ENCODE data around the gene KIRREL2. TPM values are rescaled to one million over a fixed set of nuclear protein-coding genes. Genes with fewer than 3 reads are reported as not detected.
A peak's percentile ranks its signal among the peaks of the same experiment; 100 is the strongest.

Gene KIRREL2
- total RNA-seq, 1 experiment from 2014 or later = not detected

GRCh38 chr19:35848486-35848885 lies 8.2 kb upstream of the KIRREL2 start:
- no peaks in the 10 kb centered on the region for H3K36me3 ChIP-seq (ENCODE audit: insufficient read depth, low read length)
- no peak overlapping the region for H3K4me2 ChIP-seq (ENCODE audit: low read depth, low read length, poor library complexity, severe bottlenecking)
- DNase-seq = no peak
- no peaks in the 10 kb centered on the region for H3K27me3 ChIP-seq (ENCODE audit: low read length)
- H3K27ac ChIP-seq (ENCODE audit: low read length) = no peak overlapping the region
- no peaks in the 10 kb centered on the region for H3K4me1 ChIP-seq (ENCODE audit: low read length)
- no peaks in the 10 kb centered on the region for H3K9me2 ChIP-seq (replicated peaks; ENCODE audit: insufficient read depth, low read length)
- H2AFZ ChIP-seq (ENCODE audit: low read length) = no peak overlapping the region
- no peak overlapping the region for H3K9ac ChIP-seq (ENCODE audit: low read length)
- H4K20me1 ChIP-seq (ENCODE audit: insufficient read depth, low read depth, low read length) = no peaks in the 10 kb centered on the region
- no peak overlapping the region for H3K4me3 ChIP-seq (ENCODE audit: low read length)
- no peaks in the 10 kb centered on the region for H3K9me3 ChIP-seq (ENCODE audit: low read length)
- H3K79me2 ChIP-seq (ENCODE audit: low read length) = no peaks in the 10 kb centered on the region

GRCh38 chr19:35848919-35849505 lies 7.7 kb upstream of the KIRREL2 start:
- no peaks in the 10 kb centered on the region for H3K4me1 ChIP-seq (ENCODE audit: low read length)
- no peaks in the 10 kb centered on the region for H4K20me1 ChIP-seq (ENCODE audit: insufficient read depth, low read depth, low read length)
- no peaks in the 10 kb centered on the region for H3K36me3 ChIP-seq (ENCODE audit: insufficient read depth, low read length)
- no peak for DNase-seq
- no peak overlapping the region for H2AFZ ChIP-seq (ENCODE audit: low read length)
- no peaks in the 10 kb centered on the region for H3K9me2 ChIP-seq (replicated peaks; ENCODE audit: insufficient read depth, low read length)
- no peaks in the 10 kb centered on the region for H3K79me2 ChIP-seq (ENCODE audit: low read length)
- no peak overlapping the region for H3K9ac ChIP-seq (ENCODE audit: low read length)
- H3K27me3 ChIP-seq (ENCODE audit: low read length) = no peaks in the 10 kb centered on the region
- H3K4me2 ChIP-seq (ENCODE audit: low read depth, low read length, poor library complexity, severe bottlenecking) = no peak overlapping the region
- no peak overlapping the region for H3K27ac ChIP-seq (ENCODE audit: low read length)
- H3K4me3 ChIP-seq (ENCODE audit: low read length) = no peak overlapping the region
- no peaks in the 10 kb centered on the region for H3K9me3 ChIP-seq (ENCODE audit: low read length)

- peak; percentile 54 for DNase-seq
- no peaks in the 10 kb centered on the region for H3K27me3 ChIP-seq (ENCODE audit: low read length)
- H3K9me2 ChIP-seq (replicated peaks; ENCODE audit: insufficient read depth, low read length) = no peaks in the 10 kb centered on the region
These were observed 5.3 kb upstream of the KIRREL2 start for GRCh38 chr19:35851213-35852028.

GRCh38 chr19:35852029-35852780 lies 4.5 kb upstream of the KIRREL2 start, which contains the start of gene NPHS1:
Gene NPHS1 (minus strand): TSS chr19:35852504. CDS start chr19:35851837, 667 bp downstream.
- no peaks in the 10 kb centered on the region for H3K9me3 ChIP-seq (ENCODE audit: low read length)
- peaks cover 6% of the 10 kb centered on the region for H3K4me1 ChIP-seq (ENCODE audit: low read length)
- no peaks in the 10 kb centered on the region for H3K27me3 ChIP-seq (ENCODE audit: low read length)
- no peaks in the 10 kb centered on the region for H3K79me2 ChIP-seq (ENCODE audit: low read length)
- no peak within 1 kb of the TSS for H2AFZ ChIP-seq (ENCODE audit: low read length)
- H3K4me2 ChIP-seq (ENCODE audit: low read depth, low read length, poor library complexity, severe bottlenecking) = no peak within 1 kb of the TSS
- no peak within 1 kb of the TSS for H3K4me3 ChIP-seq (ENCODE audit: low read length)
- no peak within 1 kb of the TSS for H3K27ac ChIP-seq (ENCODE audit: low read length)
- no peaks in the 10 kb centered on the region for H4K20me1 ChIP-seq (ENCODE audit: insufficient read depth, low read depth, low read length)
- H3K36me3 ChIP-seq (ENCODE audit: insufficient read depth, low read length) = no peaks in the 10 kb centered on the region
- no peak for DNase-seq
- H3K9ac ChIP-seq (ENCODE audit: low read length) = no peak within 1 kb of the TSS
- no peaks in the 10 kb centered on the region for H3K9me2 ChIP-seq (replicated peaks; ENCODE audit: insufficient read depth, low read length)

More at GRCh38 chr19:35851213-35852028, 5.3 kb upstream of the KIRREL2 start:
- no peaks in the 10 kb centered on the region for H3K9me3 ChIP-seq (ENCODE audit: low read length)
- H3K79me2 ChIP-seq (ENCODE audit: low read length) = no peaks in the 10 kb centered on the region
- no peak overlapping the region for H2AFZ ChIP-seq (ENCODE audit: low read length)
- no peak overlapping the region for H3K9ac ChIP-seq (ENCODE audit: low read length)
- no peak overlapping the region for H3K27ac ChIP-seq (ENCODE audit: low read length)
- H4K20me1 ChIP-seq (ENCODE audit: insufficient read depth, low read depth, low read length) = no peaks in the 10 kb centered on the region
- H3K36me3 ChIP-seq (ENCODE audit: insufficient read depth, low read length) = no peaks in the 10 kb centered on the region
- no peak overlapping the region for H3K4me2 ChIP-seq (ENCODE audit: low read depth, low read length, poor library complexity, severe bottlenecking)
- peaks cover under 1% of the 10 kb centered on the region; the same call in 1 of the 2 replicates for H3K4me1 ChIP-seq (ENCODE audit: low read length)
- H3K4me3 ChIP-seq (ENCODE audit: low read length) = no peak overlapping the region

GRCh38 chr19:35853038-35853756 lies 3.5 kb upstream of the KIRREL2 start:
- no peak overlapping the region for H3K4me2 ChIP-seq (ENCODE audit: low read depth, low read length, poor library complexity, severe bottlenecking)
- no peak overlapping the region for H3K27ac ChIP-seq (ENCODE audit: low read length)
- H3K79me2 ChIP-seq (ENCODE audit: low read length) = no peaks in the 10 kb centered on the region
- no peak overlapping the region for H3K9ac ChIP-seq (ENCODE audit: low read length)
- no peaks in the 10 kb centered on the region for H3K9me2 ChIP-seq (replicated peaks; ENCODE audit: insufficient read depth, low read length)
- no peak for DNase-seq
- H3K4me1 ChIP-seq (ENCODE audit: low read length) = peaks cover 6% of the 10 kb centered on the region
- no peaks in the 10 kb centered on the region for H3K9me3 ChIP-seq (ENCODE audit: low read length)
- no peaks in the 10 kb centered on the region for H4K20me1 ChIP-seq (ENCODE audit: insufficient read depth, low read depth, low read length)
- H3K4me3 ChIP-seq (ENCODE audit: low read length) = no peak overlapping the region
- H2AFZ ChIP-seq (ENCODE audit: low read length) = no peak overlapping the region
- no peaks in the 10 kb centered on the region for H3K36me3 ChIP-seq (ENCODE audit: insufficient read depth, low read length)
- H3K27me3 ChIP-seq (ENCODE audit: low read length) = no peaks in the 10 kb centered on the region

- no peaks in the 10 kb centered on the region for H4K20me1 ChIP-seq (ENCODE audit: insufficient read depth, low read depth, low read length)
- no peak overlapping the region for H3K27ac ChIP-seq (ENCODE audit: low read length)
- H3K4me3 ChIP-seq (ENCODE audit: low read length) = no peak overlapping the region
- no peak overlapping the region for H2AFZ ChIP-seq (ENCODE audit: low read length)
- no peak for DNase-seq
- H3K79me2 ChIP-seq (ENCODE audit: low read length) = no peaks in the 10 kb centered on the region
- H3K4me1 ChIP-seq (ENCODE audit: low read length) = peaks cover 6% of the 10 kb centered on the region
- no peaks in the 10 kb centered on the region for H3K36me3 ChIP-seq (ENCODE audit: insufficient read depth, low read length)
- H3K9me3 ChIP-seq (ENCODE audit: low read length) = no peaks in the 10 kb centered on the region
- H3K4me2 ChIP-seq (ENCODE audit: low read depth, low read length, poor library complexity, severe bottlenecking) = no peak overlapping the region
- H3K27me3 ChIP-seq (ENCODE audit: low read length) = no peaks in the 10 kb centered on the region
- H3K9me2 ChIP-seq (replicated peaks; ENCODE audit: insufficient read depth, low read length) = no peaks in the 10 kb centered on the region
- H3K9ac ChIP-seq (ENCODE audit: low read length) = no peak overlapping the region
These were observed 1.6 kb downstream of the KIRREL2 start for GRCh38 chr19:35858311-35858710.

GRCh38 chr19:35859414-35859813 lies 2.7 kb downstream of the KIRREL2 start:
- H3K27ac ChIP-seq (ENCODE audit: low read length) = no peak overlapping the region
- H3K27me3 ChIP-seq (ENCODE audit: low read length) = no peaks in the 10 kb centered on the region
- H3K4me2 ChIP-seq (ENCODE audit: low read depth, low read length, poor library complexity, severe bottlenecking) = no peak overlapping the region
- DNase-seq = no peak
- H3K9me3 ChIP-seq (ENCODE audit: low read length) = no peaks in the 10 kb centered on the region
- no peaks in the 10 kb centered on the region for H4K20me1 ChIP-seq (ENCODE audit: insufficient read depth, low read depth, low read length)
- H3K4me1 ChIP-seq (ENCODE audit: low read length) = peaks cover 6% of the 10 kb centered on the region
- H3K36me3 ChIP-seq (ENCODE audit: insufficient read depth, low read length) = no peaks in the 10 kb centered on the region
- H3K9me2 ChIP-seq (replicated peaks; ENCODE audit: insufficient read depth, low read length) = no peaks in the 10 kb centered on the region
- no peak overlapping the region for H3K4me3 ChIP-seq (ENCODE audit: low read length)
- H3K9ac ChIP-seq (ENCODE audit: low read length) = no peak overlapping the region
- no peak overlapping the region for H2AFZ ChIP-seq (ENCODE audit: low read length)
- H3K79me2 ChIP-seq (ENCODE audit: low read length) = no peaks in the 10 kb centered on the region

Measured in Karpas-422 (cell line).